SK-N-SH (cell line): ENCODE results near the gene SREK1.

Experiments
- ELF1 ChIP-seq: IDR thresholded peaks from 2 replicates; pipeline ENCODE4 v1.4.0; 2012
- EP300 ChIP-seq, 2 experiments: IDR thresholded peaks; 2 replicates each; pipeline versions ENCODE4 v1.4.0 to v1.6.1; 2012; ENCODE audit warnings: borderline replicate concordance in 1 of 2, low read depth in 1 of 2, low read length in 1 of 2
- FOXM1 ChIP-seq: IDR thresholded peaks from 2 replicates; pipeline ENCODE4 v1.4.0; 2012; ENCODE audit warnings: low read depth, mild to moderate bottlenecking
- POLR2AphosphoS5 ChIP-seq: IDR thresholded peaks from 2 replicates; pipeline ENCODE4 v1.6.1; 2012; ENCODE audit warnings: low read depth, low read length
- TAF1 ChIP-seq: IDR thresholded peaks from 2 replicates; pipeline ENCODE4 v1.6.1; 2012; ENCODE audit warnings: low read depth, mild to moderate bottlenecking, low read length, moderate library complexity, borderline replicate concordance
- TF ChIP-seq, protein P1 (sequence below): fragments of 200-600 bp; sonication (generic); IDR thresholded peaks from 2 replicates; pipeline ENCODE4 v1.6.1; 2017; ENCODE audit warnings: antibody characterized with exemption, mild to moderate bottlenecking, moderate library complexity
- TF ChIP-seq, protein P2 (sequence below): IDR thresholded peaks from 2 replicates; pipeline ENCODE4; 2012

DNA sequence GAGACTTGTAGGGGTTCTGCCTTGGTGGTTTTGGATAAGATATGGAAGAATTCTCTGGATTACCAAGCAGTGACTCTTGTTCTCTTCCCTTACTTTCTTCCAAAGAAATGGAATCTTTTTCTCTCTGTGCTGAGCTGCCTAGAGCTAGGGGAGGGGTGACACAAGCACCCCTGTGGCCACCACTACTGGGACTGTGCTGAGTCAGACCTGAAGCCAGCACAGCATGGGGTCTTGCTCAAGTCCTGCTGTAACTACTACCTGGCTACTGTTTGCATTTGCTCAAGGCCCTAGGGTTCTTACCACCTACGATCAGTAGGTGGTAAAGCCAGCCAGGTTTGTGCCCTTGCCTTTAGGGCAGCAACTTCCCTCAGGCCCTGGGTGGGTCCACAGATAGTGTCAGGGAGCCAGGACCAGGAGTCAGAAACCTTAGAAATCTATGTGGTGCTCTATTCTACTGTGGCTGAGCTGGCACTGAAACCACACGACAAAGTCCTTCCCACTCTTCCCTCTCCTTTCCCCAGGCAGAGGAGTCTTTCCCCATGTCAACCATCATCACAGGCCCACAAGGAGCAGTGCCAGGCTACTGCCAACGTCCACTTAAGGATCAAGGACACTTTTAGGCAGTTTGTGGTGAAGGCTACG, 53.8 kb downstream of the SREK1 start:
- TF ChIP-seq, protein P1, sequence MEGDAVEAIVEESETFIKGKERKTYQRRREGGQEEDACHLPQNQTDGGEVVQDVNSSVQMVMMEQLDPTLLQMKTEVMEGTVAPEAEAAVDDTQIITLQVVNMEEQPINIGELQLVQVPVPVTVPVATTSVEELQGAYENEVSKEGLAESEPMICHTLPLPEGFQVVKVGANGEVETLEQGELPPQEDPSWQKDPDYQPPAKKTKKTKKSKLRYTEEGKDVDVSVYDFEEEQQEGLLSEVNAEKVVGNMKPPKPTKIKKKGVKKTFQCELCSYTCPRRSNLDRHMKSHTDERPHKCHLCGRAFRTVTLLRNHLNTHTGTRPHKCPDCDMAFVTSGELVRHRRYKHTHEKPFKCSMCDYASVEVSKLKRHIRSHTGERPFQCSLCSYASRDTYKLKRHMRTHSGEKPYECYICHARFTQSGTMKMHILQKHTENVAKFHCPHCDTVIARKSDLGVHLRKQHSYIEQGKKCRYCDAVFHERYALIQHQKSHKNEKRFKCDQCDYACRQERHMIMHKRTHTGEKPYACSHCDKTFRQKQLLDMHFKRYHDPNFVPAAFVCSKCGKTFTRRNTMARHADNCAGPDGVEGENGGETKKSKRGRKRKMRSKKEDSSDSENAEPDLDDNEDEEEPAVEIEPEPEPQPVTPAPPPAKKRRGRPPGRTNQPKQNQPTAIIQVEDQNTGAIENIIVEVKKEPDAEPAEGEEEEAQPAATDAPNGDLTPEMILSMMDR: no peak
- TF ChIP-seq EP300 (IDR thresholded peaks at IDR 0.05; ENCODE audit: borderline replicate concordance in 1 of 2, low read depth in 1 of 2, low read length in 1 of 2) (no peak), ELF1 (no peak), TAF1 (no peak), POLR2AphosphoS5 (no peak), FOXM1 (no peak)
- TF ChIP-seq, protein P2, sequence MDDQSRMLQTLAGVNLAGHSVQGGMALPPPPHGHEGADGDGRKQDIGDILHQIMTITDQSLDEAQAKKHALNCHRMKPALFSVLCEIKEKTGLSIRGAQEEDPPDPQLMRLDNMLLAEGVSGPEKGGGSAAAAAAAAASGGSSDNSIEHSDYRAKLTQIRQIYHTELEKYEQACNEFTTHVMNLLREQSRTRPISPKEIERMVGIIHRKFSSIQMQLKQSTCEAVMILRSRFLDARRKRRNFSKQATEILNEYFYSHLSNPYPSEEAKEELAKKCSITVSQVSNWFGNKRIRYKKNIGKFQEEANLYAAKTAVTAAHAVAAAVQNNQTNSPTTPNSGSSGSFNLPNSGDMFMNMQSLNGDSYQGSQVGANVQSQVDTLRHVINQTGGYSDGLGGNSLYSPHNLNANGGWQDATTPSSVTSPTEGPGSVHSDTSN: no peak
